ENCODE measurements around the gene CCDC15.

CCDC15 gene

DNA sequence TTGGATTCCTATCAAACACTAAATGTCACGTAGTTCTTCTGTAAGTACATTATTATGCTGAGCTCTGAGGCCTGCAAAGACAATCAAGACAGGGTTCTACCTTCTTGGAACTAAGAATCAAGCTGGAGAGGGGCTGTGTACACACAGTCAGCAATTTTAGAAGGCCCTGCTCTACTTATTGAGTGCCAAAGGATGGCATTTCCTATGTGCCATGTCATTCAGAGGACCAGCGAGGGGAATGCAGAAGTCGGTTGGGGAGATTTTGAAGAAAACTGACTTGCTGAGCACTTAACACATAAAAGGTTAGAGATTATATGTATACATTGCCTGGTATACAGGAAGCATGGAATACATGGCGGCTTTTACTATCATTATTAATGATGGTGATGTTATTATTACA is 114.4 kb downstream of the CCDC15 start:
- no peak for DNase-seq (ENCODE audit: low read depth)

DNA sequence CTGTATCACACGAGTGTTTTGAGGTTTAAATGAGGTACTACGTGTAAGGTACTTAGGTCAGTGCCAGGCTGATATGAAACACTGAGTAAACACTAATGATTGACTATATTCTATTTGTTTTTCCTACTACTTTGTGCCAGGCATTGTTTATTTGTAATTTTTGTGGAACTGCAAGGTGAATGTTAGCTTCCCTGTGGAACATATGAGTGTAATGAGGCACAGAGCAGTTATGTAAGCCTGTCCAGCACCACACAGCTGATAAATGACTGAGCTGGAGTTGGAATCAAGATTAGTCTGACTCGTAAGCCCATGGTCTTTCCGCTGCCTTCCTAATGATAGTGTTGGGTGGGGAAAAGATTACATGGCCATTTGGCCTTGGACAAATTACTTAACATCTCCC is 115.0 kb downstream of the CCDC15 start:
- no peak for DNase-seq (ENCODE audit: low read depth)

DNA sequence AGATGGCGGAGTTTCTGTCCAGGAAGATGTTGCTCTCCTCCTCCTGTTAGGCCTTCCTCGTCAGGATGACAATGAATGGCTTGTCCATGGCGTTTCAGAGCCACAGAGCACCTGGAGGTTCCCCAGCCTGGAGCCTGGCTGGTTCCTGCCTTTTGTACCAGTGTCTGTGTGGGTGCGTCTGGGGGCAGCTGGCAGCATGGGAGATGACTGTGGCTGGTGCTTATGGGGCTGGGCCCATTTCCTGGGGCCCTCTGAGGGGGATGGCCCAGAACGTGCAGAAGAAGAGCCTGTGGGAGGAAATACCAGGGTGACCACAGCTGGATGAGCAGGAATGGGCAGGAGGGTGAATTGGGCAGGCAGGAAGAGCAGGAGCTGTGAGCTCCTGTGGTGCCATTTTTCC is 115.8 kb downstream of the CCDC15 start:
- DNase-seq (ENCODE audit: low read depth) = no peak

DNA sequence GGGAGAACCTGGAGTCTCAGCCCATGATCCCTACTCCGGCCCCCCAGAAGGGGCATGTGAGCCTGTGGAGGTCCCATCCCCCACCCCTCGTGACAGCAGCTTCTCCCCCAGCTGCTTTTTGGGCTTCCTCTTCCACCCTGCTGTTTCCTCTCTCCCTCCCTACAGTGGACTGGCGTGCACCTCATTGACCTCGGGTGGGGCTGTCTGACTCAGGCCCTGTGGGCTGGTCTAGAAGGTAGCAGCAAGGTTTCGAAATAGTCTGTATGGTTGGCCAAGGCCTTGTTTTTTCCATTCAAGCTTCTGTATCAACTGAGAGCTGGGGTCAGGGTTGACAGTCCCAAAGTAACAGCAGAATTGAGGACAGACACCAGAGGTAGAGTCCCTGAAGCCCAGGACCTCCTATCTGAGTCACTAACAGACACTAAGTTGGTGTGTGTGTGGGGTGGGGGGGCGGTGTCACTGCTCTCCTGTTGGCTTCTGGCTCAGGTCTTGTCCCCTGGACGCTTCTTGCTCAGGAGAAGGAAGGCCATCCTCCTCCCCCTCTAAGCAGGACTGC is 116.8 kb downstream of the CCDC15 start:
- DNase-seq (ENCODE audit: low read depth) = no peak

DNA sequence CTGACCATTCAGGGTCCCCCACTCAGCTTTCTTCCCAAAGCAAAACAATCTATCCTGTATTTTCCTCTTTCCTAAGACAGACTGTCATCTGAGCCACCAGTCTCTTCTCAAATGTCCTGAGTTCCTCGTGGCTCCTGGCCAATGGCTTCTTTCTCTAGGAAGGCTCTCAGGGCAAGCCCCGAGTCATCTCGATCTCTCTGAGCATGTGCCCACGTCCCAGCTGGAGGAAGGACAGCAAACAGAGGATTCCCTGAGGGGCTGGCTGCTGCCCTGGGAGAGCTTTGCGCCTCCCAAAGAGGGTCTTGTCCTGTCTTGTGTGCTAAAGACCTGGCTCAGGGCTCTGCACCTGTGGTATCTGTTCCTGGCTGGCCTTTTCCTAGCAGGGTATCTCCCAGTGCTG is 117.4 kb downstream of the CCDC15 start:
- DNase-seq (ENCODE audit: low read depth) = no peak

DNA sequence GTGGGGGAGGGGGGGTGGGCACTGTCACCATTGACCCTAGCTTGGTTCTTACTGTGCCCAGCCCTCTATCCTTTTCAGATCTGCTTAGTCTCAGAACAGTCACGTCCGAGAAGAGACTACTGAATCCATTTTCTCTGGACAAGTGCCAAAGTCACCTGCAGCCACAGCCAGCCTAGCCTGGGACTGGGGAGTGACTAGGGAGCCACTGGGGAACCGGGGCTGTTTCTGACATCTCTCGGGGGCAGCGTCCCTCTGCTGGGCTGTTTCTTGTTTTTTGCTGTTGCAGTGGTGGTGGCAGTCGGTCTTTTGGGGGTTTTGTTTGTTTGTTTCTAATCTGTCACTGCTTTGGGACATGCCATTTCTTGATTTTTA is 117.8 kb downstream of the CCDC15 start:
- DNase-seq (ENCODE audit: low read depth) = no peak

DNA sequence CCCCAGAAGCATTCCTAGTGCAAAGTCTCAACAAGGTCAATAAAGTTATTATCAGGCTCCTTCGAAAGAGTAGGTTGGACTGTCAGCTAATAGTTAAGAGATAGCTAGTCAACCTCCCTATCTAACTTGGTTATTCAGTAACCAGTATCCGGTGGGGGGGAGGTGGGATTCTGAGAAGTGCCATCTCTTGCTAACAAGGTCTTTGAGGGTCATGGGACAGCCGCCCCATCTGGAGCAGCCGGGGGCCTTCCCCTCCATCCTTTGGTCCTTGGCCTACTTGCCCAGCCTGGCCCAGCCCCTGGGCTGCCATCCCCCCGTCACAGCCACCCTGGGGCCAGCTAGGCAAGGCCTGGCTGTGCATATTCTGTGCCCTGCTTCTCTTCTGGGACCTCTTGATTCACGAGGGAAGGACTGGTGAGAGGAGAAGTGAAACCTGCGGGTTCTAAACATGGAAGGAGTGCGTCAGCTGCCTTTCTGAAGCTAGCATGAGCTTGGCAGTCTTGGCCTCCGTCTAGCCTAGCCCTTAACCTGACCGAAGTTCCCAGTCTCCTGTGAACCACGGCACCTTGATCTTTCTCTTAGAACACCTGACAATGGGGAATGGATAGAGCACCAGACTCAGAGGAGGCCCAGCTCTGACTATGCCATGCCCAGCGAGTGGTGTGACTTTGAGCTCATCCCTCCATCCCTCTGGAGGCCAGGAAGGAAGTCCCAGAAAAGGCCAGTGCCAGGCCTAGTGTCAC is 118.4 kb downstream of the CCDC15 start:
- no peak for DNase-seq (ENCODE audit: low read depth)

DNA sequence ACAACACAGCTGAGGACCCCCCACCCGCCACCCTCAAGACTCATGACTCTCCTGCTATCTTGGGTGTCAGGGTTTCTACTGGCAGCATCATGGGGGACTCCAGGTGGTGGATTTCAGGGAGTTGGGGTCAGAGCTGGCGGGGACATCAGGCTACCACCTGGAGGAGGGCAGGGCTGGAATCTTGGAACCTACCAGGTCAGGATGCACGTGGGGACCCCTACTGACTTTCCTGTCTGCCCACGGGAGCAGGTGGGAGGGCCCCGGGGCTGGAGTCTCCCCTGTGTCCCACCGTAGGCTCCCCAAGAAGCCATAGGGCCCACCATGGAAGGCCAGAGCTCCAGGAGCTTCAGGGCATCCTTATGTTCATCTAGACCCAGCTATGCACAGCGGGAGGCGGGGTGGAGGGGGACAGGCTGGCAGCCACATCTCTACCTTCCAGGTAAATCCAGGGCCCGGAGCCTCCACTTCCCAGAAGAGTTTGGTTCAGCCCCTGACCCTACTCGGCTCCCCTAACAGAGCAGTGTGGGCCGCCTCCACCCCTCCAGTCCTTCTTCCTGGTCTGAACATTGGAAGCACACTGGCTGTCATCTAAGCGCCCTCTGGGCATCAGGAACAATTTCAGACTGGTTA is 119.1 kb downstream of the CCDC15 start:
- DNase-seq (ENCODE audit: low read depth) = no peak

DNA sequence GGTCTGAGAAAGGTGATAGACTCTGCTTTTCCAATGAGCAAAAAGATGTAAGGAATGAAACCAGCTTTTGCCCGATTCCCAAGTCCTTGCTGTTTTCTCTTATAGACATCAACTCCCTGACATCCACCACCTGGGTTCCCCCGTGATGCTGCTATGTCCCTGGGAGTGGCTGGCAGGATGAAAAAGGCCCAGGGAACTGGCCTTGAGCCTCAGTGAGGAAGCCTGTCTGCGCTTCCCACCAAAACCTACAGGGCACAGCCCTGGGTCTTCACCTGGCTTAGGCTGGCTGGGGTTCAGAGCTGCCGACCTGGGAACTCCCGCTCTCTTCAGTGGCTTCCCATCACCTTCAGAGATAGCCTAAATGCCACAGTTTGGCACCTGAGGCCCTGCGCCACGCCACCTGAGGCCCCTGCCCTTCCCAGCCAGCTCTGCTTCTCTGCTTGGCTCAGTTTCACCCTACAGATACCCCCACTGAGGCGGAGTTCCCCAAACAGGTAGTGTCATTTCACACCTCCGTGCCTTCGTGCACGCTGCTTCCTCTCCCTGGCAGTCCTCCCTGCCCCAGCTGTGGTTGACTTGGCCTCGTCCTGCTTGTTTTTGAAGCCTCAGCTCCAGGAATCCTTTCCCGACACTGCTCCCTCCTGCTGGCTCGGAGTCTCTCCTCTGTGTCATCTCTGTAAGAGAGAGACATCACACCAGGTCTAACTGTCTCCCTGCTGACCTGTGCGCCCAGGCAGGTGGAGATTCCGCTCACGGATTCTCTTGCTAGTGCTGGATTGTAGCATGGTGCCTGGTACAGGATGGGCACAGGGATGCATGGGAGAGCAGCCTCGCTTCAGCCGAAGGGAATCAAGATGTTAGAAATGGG is 119.8 kb downstream of the CCDC15 start:
- no peak for DNase-seq (ENCODE audit: low read depth)

DNA sequence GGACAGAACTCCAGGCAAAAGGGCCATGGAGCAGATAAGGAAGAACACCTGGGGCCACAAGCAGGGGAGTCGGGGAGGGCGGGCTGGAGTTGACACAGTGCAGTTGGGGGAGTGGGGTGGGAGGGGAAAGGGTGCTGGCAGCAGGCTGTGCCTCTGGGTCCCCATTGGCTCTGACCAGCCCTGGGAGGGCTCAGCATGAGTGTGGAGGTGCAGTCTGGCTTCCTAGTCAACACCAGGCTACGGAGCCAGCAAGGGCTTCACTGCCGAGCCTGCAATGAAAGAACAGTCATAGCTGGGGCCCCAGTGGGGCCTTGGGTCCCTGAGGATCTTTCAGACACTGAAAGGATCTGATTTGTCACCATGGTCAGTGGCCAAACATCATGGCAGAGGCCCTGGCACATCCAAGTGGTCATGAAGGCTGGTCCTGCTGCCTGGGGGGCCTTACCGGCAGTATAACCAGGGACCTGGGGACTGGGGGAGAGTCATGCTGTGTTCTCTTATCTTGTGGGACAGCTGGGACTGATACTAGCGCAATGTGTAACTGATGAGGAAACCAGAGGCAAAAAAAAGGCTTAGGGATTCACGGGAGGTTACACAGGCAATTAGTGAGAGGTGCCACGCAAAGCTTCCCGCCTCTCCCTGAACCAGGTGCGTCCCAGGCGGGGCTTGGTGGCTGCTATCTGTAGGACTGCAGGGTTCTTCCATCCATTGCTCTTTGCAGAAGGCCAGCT is 120.7 kb downstream of the CCDC15 start:
- no peak for DNase-seq (ENCODE audit: low read depth)

DNA sequence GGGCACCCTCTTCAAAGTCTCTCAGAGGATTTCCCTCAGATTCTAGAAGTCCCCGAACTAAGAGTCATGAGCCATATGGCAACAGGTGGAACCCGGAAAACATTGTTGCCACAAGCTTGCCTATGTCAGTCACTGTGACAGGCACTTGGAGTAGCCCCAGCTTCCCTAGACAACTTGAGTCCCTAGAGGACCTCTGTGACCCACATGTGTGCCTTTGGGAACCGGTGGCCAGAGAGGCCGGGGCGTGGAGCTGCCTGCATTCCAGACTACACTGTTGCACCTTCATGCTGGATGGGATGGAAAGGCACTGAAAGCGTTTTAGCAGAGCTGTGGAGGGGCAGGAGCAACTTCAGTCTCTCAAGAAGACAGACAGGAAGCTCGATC is 121.2 kb downstream of the CCDC15 start:
- DNase-seq (ENCODE audit: low read depth) = no peak

DNA sequence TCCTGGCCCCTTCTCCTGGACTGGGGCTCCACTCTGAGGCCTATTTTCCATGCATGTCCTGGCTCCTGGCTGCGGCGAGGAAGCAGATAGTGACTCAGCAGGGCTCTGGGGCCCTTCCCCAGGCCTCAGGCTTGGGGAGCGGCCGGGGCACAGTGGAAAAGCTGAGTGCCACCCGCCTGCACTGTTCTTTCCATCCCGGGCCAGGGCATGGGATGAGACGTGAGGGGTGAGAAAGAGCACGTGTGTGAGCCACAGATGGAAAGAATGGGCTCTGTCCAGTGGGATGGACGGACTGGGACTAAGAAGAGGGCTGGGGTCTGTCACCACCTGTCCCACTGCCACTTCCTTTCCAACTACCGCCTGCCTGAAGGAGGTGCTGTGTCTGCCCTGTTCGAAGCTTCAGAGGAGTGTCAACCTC is 121.9 kb downstream of the CCDC15 start:
- DNase-seq (ENCODE audit: low read depth) = no peak

DNA sequence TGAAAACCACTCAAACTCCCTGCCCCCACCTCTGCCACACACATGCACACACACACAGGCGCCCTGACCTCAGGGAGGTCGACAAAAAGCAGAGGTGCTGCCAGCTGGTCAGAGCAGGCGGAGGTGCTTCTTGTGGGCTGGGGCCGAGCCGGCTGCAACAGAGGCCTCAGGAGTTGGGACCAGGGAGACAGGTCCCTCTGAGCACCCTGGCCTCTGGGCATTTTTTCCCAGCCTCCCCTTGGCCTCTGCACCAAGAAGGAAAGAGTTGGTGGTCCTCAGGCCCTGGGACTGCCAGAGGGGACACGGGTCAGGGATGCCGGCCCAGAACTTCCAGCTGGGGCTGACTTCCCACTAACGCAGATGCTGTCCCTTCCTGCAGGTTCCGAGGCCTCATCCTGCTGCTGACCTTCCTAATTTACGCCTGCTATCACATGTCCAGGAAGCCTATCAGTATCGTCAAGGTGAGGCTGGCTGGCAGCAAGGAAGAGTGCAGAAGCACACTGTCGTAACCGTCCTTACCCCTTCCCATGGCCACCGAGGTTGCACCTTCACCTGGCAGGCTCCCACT is 122.5 kb downstream of the CCDC15 start:
- DNase-seq (ENCODE audit: low read depth) = no peak

DNA sequence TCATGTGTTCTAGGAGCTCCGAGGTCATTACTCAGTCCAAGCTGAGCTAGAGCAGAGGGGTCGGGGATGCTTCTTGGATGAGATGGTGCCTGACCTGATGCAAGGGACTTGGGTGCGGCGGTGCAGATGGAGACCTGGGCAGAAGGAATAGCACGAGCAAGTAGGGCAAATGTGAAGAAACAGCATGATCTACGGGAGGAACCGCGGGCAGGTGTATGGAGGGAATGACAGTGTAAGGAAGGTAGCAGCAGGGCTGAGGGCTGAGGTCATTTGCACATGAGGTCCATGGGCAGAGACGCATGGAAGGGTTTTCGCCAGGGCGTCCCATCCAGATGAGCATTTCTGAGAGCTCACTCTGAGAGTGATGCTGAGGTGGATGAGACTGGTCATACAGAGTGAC is 124.0 kb downstream of the CCDC15 start:
- no peak for DNase-seq (ENCODE audit: low read depth)

DNA sequence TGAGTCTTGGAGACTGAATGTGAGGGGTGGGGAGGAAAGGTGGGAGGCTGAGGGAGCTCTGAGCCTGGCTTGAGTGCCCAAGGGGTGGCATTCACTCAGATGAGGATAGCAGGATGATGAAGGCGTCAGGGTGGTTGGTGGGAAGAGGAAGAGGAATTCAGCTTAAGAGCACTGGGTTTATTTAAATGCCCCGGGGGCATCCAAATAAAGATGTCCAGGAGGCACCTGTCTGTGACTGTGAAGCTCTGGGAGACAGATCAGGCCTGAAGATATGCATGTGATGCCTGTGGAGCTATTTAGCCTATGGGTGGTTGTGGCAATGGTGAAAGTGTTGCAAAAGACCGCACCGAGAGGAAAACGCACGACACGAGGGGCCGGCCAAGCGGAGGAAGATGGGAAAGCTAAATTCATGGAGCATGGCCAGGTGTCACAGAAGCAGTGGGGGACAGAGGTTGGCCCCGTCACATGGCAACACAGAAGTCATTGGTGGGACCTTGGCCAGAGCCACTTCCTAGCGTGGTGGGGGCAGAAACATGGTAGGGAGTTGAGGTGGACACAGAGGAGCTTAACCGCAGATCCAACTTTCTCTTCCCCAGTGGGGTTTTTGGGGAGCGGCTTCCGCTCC is 124.6 kb downstream of the CCDC15 start:
- DNase-seq (ENCODE audit: low read depth) = no peak

DNA sequence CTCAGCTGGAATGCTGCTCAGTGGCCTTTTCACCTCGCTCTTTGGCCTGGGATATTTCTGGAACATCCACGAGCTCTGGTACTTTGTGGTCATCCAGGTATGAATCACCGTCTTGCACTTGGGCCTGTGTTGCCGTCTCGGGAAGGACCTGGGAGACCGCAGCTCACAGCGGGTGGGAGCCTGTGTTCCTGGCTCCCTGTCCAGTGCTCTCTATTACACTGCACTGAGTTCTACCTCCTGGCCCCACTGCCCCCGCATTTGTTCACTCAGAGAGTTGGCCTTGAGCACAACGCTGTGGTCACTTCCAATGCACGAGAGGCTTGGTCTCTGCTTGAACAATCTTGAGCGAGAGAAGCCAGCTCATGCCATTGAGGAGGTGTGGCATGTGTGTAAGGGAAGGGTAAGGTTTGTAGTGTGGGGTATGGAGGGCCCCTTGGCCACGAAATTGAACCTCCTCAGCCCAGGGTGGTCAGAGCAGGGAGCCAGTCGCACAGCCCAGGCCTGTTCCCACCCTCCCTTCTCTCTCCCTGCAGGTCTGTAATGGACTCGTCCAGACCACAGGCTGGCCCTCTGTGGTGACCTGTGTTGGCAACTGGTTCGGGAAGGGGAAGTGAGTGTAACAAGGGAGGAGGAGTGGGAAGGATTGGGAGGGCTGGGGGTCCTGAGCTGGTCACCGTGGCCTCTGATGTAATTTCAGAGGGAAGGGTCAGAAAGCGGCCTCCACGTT is 125.3 kb downstream of the CCDC15 start:
- DNase-seq (ENCODE audit: low read depth) = no peak

DNA sequence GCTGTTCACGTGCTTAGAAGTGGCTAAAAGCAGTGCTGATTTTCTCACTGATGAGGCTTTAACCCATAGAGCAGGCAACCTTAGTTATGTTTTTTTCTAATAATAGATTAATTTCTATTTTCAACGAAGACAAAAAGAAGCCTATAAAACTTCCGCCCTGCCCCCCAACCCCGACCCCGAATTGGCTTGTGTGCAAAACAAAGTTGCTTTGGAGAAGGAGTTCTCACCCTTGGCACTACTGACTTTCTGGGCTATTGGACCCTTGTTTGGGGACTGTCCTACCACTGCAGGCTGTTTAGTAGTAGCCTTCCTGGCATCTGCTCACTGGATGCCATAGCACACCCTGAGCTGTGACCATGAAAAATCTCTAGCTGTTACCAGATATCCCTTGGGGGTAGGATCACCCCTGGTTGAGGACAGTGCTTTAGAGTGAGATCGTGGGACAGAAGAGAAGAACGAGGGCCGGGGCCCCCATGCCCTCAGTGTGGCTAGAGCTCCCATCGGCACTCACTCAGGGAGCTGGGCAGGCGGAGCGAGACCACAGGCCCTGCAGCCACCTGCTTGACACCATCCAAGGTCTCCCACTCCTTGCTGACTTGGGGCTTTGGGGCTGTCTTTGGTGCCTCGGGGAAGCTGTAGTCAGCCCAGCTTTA is 126.0 kb downstream of the CCDC15 start:
- no peak for DNase-seq (ENCODE audit: low read depth)

DNA sequence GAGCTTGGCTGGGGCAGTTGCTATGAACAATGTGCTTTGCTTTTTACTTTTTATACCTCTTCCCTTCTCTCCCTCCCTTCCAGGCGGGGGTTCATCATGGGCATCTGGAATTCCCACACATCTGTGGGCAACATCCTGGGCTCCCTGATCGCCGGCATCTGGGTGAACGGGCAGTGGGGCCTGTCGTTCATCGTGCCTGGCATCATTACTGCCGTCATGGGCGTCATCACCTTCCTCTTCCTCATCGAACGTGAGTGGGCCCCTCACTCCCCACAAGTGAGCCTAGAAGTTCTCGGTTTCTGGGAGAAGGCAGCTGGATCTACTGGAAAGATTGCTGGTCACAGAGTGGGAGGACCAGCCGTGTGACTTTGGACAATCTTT is 126.5 kb downstream of the CCDC15 start:
- no peak for DNase-seq (ENCODE audit: low read depth)

DNA sequence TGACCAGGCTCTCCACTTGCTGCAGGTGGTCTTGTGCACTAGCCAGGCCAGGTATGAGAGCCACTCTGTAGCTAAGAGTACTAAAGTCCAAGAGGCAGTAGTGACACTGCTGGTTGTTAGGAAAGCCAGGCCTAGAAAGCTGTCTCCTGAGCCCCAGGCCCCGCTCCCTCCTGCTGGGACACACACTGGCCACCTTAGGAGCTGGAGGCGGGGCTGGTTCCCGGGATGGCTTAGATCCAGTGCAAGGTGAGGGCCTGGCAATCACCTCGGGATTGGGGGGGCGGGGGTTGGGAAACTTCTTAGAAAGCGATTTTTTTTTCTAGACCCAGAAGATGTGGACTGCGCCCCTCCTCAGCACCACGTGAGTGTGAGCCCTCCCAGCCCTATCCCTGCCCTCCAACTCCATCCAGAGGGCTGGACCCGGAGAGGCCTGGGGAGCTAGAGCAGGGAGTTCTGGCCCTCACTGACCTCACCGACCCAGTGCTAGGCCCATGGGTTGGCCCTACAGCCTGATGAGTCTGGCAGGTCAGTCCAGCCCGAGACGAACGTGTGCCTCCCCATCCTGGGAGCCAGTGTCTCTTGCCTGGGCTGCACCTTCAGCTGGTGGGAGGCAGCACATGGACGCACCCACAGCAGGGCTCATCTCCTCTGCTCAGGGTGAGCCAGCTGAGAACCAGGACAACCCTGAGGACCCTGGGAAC is 127.2 kb downstream of the CCDC15 start:
- no peak for DNase-seq (ENCODE audit: low read depth)

DNA sequence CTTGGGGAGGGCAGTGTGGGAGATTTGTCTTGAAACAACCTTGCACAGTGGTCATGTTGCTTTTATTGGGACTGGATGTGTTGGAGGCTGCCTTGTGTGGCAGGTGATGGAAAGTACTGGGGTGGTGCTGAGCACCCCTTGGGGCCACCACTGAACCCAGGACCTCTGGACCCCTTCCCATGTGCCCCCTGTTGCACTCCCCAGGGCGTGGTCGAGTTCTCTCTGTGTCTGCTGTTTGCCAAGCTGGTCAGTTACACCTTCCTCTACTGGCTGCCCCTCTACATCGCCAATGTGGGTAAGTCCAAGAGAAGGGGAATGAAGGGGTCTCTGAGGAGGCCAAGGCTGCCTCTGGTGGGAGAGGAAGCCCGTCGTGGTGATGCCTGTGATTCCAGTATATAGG is 128.0 kb downstream of the CCDC15 start:
- no peak for DNase-seq (ENCODE audit: low read depth)

Data from stimulated activated CD8-positive, alpha-beta memory T cell treated with anti-CD3 and anti-CD28 coated beads, Interleukin-7, amount 100 ng/mL, for 24 hours (primary cell).